A673 (cell line): ENCODE results near the gene DDR2.

Experiments
- EZH2 ChIP-seq: fragments of 200-600 bp; sonication (generic); IDR thresholded peaks from 2 replicates; pipeline ENCODE4 v1.6.1; 2017; ENCODE audit warnings: borderline replicate concordance, low read depth, mild to moderate bottlenecking, mixed read lengths, antibody characterized with exemption, low read length; ENCODE audit not compliant: poor library complexity, severe bottlenecking
- TF ChIP-seq, protein P1 (sequence below): fragments of 300-800, 200-600 bp; sonication (generic); conservative IDR thresholded peaks from 2 replicates; pipeline ENCODE4 v1.5.1; 2017; ENCODE audit warnings: low read depth, mild to moderate bottlenecking, antibody characterized with exemption, low read length, moderate library complexity, mixed read lengths

- TF ChIP-seq, protein P1, sequence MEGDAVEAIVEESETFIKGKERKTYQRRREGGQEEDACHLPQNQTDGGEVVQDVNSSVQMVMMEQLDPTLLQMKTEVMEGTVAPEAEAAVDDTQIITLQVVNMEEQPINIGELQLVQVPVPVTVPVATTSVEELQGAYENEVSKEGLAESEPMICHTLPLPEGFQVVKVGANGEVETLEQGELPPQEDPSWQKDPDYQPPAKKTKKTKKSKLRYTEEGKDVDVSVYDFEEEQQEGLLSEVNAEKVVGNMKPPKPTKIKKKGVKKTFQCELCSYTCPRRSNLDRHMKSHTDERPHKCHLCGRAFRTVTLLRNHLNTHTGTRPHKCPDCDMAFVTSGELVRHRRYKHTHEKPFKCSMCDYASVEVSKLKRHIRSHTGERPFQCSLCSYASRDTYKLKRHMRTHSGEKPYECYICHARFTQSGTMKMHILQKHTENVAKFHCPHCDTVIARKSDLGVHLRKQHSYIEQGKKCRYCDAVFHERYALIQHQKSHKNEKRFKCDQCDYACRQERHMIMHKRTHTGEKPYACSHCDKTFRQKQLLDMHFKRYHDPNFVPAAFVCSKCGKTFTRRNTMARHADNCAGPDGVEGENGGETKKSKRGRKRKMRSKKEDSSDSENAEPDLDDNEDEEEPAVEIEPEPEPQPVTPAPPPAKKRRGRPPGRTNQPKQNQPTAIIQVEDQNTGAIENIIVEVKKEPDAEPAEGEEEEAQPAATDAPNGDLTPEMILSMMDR = no peak
- TF ChIP-seq EZH2 = no peak
These were observed 22.8 kb downstream of the DDR2 start for GRCh38 chr1:162654915-162655620.
